Prostate gland (tissue), 2 donors: Measurements from ENCODE around the gene COL2A1. TPM values are rescaled to one million over a fixed set of nuclear protein-coding genes. Genes with fewer than 3 reads are reported as not detected.

ENCODE experiments used
- DNase-seq: peaks from one replicate; pipeline ENCODE4 v3.0.0-alpha.2; 2019; ENCODE audit warnings: low spot score
- H3K27ac ChIP-seq, 2 donors: fragments of 200-600 bp; sonication (generic); 2 replicates each; pipeline ENCODE4 v1.5.1; 2017 to 2019
- H3K27me3 ChIP-seq: fragments of 200-600 bp; sonication (generic); replicated peaks from 2 replicates; pipeline ENCODE4 v1.5.1; 2019; ENCODE audit not compliant: insufficient read depth
- H3K36me3 ChIP-seq, 2 donors: fragments of 200-600 bp; sonication (generic); 1 replicate in 1 of 2; 2 replicates in 1 of 2; pipeline versions ENCODE4 v1.5.1 to v1.8.1; 2017 to 2019
- H3K4me1 ChIP-seq: fragments of 200-600 bp; sonication (generic); replicated peaks from 2 replicates; pipeline ENCODE4 v1.5.1; 2019
- H3K4me3 ChIP-seq, 2 donors: fragments of 200-600 bp; sonication (generic); 2 replicates each; pipeline ENCODE4 v1.5.1; 2017 to 2019
- H3K9me3 ChIP-seq: fragments of 200-600 bp; sonication (generic); 2 replicates; pipeline ENCODE4 v1.5.1; 2017
- CTCF ChIP-seq, 4 experiments: fragments of 200-600 bp in 2 of 4; fragments of 450-650 bp in 2 of 4; sonication (generic) in 2 of 4; IDR thresholded peaks; 1 replicate in 3 of 4; 2 replicates in 1 of 4; pipeline ENCODE4 v1.5.1; 2016 to 2019; ENCODE audit warnings: antibody characterized with exemption in 4 of 4, mild to moderate bottlenecking in 2 of 4, moderate library complexity in 2 of 4
- POLR2A ChIP-seq: fragments of 450-650 bp; IDR thresholded peaks from one replicate; pipeline ENCODE4 v1.6.1; 2016; ENCODE audit warnings: antibody characterized with exemption, mild to moderate bottlenecking
- POLR2AphosphoS5 ChIP-seq: sonication (generic); formaldehyde crosslinking; IDR thresholded peaks from one replicate; pipeline ENCODE4 v1.6.1; 2017; ENCODE audit warnings: antibody characterized with exemption
- WGBS: methylation state at CpG from one replicate; pipeline ENCODE4 v1.1.5; 2018; 5-methylcytosine and 5-hydroxymethylcytosine counted together
- intact Hi-C: fragments of 100-400 bp; cut with DNase I; formaldehyde crosslinking; loops from one replicate; pipeline ENCODE4 v1.14.2; 2022
- total RNA-seq, 2 donors: library from RNA; depleted of rRNA; stranded (reverse); fragments of >200 nt; gene quantifications; one replicate each; pipeline ENCODE4 v1.1.0, GENCODE V29; 2016

The COL2A1 gene
- total RNA-seq, 2 donors from 2014 or later: 0.14 to 1.9 TPM

DNA sequence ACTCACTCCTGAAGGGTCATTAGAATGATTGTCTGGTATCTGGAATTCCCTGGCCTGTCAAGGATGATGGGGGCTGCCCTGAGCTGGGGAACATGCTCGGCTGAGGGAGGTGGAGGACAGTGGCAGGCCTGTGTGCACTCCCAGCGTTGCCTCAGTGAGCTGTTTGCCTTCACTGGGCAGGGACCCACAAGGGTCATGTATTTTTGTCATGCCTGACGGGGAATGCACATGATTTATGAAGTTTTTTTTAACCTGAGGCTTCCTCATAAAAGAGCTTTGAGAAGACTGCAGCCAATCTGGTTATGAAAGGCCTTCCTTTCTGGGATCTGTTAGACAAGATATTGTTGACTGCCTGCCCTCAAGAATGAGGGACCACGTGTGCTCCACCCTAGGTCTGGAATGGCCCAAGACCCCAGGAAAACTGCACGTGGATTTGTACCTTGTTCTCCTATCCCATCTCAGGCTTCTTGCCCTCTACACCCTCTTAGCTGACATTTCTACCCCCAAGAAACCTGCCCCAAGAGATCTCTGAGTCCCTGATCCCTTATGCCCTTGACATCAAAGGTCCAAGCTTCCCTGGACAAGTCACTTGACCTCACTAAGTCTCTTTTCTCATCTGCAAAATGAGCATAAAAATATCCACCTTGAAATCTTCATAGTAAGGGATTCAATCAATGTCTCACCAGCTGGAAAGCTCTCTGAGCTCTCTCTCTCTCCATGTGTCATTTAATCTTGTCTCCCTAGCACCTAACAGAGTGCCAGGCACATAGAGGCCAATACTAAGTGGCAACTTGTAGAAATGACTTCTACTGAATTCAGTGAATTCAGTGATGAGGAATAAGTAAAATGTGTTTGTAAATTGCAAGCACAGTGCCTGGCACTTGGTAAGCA is 24.5 kb upstream of the COL2A1 start:
- TF ChIP-seq CTCF (IDR thresholded peaks at IDR 0.05) (no peak), POLR2A (no peak), POLR2AphosphoS5 (no peak)
- intact Hi-C loops: no loop called here
- Histone ChIP-seq H3K4me3 (no peak overlapping the region), H3K9me3 (no peaks in the 10 kb centered on the region), H3K36me3 (no peaks in the 10 kb centered on the region), H3K4me1 (peaks cover 11% of the 10 kb centered on the region), H3K27ac (no peak overlapping the region), H3K27me3 (no peaks in the 10 kb centered on the region)
- DNase-seq: no peak
- 35% methylated on average over 5 of the region's 5 CpGs for WGBS

DNA sequence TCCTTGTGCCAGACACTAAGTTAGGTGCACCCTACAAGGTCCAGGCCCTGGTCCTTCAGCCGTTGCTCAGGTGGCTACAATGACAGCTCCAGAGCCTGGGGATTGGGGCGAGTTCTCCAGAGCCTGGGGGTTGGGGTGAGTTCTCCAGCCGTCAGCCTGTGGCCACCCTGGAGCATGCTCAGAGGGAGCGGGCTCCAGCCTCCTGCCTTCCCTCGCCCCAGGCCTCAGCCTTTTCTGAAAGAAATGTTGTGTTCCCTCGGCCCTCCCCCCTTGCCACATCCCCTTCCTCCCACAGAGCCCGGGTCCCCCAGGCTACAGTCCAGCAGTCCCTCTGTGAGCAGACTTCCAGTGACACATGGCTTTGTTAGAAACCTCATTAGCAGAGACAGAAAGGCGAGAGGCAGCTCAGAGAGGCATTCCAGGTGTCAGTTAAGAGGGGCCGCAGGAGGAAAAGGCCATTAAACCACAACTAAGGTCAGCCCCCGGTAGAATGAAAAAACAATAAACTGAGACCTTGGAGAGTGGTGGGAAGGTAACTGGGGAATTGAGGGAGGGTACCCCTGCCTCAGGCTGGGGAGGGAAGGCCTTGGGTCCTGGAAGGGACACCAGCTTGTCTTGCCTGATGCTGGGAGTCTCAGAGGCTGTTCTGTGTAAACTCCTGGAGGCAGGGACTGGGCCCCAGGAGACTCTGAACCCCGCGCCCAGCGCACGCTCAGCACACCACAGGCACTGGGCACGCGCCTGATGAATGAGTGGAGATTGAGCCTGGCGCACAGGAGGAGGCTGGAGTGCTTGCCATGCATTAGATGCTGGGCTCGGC is 23.1 kb upstream of the COL2A1 start:
- Histone ChIP-seq H3K4me1 (peaks cover 18% of the 10 kb centered on the region), H3K9me3 (no peaks in the 10 kb centered on the region), H3K36me3 (no peaks in the 10 kb centered on the region), H3K27ac (no peak overlapping the region), H3K4me3 (no peak overlapping the region), H3K27me3 (no peaks in the 10 kb centered on the region)
- TF ChIP-seq CTCF (IDR thresholded peaks at IDR 0.05): no peak
- TF ChIP-seq POLR2A: no peak
- no peak for TF ChIP-seq POLR2AphosphoS5
- WGBS: 80% methylated on average over 18 of the region's 18 CpGs
- DNase-seq: no peak
- intact Hi-C loops: no loop called here

- peaks cover 22% of the 10 kb centered on the region for H3K4me1 ChIP-seq
- H3K9me3 ChIP-seq: no peaks in the 10 kb centered on the region
- no peak for DNase-seq
- H3K27me3 ChIP-seq: no peaks in the 10 kb centered on the region
- TF ChIP-seq POLR2AphosphoS5 (no peak), CTCF (IDR thresholded peaks at IDR 0.05) (no peak), POLR2A (no peak)
- no peak overlapping the region for H3K4me3 ChIP-seq
- intact Hi-C loops: no loop called here
- WGBS: 56% methylated on average over 7 of the region's 7 CpGs
- no peaks in the 10 kb centered on the region for H3K36me3 ChIP-seq
- H3K27ac ChIP-seq: no peak overlapping the region
Measured at GRCh38 chr12:48026060-48026827, 22.0 kb upstream of the COL2A1 start.

DNA sequence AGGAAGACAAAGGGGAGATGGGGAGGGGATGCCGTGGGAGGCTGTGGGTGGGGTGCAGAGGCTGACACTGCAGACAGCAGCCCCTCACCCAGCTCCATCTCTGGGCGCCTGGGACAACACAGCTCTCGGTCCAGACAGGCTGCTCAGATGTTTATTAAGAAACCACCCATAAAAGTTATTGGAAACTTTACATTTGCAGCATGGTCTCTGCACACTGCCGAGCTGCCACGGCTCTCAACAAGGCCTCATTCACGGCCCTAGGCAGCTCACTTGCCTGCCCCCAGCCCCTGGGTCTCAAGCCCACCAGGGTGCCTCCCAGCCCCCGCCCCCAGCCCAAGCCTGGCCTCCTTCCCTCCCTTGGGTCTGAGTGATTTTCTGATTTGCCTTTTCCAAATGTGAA is 21.0 kb upstream of the COL2A1 start:
- H3K4me3 ChIP-seq: no peak overlapping the region
- no peaks in the 10 kb centered on the region for H3K9me3 ChIP-seq
- WGBS: 42% methylated on average over 7 of the region's 7 CpGs
- H3K4me1 ChIP-seq: peaks cover 22% of the 10 kb centered on the region
- intact Hi-C loops: no loop called here
- no peak overlapping the region for H3K27ac ChIP-seq
- no peaks in the 10 kb centered on the region for H3K27me3 ChIP-seq
- no peaks in the 10 kb centered on the region for H3K36me3 ChIP-seq
- DNase-seq: no peak
- TF ChIP-seq POLR2AphosphoS5 (no peak), POLR2A (no peak), CTCF (IDR thresholded peaks at IDR 0.05) (no peak)
